GM21423 (cell line): ENCODE measurements around the gene BFSP1.
A peak's percentile ranks its signal among the peaks of the same experiment; 100 is the strongest.

Source experiments
- ATAC-seq: cut with Tn5 transposase; IDR thresholded peaks from one replicate; pipeline ENCODE4 v1.9.1; 2021; ENCODE audit warnings: mild to moderate bottlenecking, moderate library complexity; ENCODE audit not compliant: unreplicated experiment

BFSP1 gene

GRCh38 chr20:17524560-17524959 is 6.6 kb downstream of the BFSP1 start:
- no peak for ATAC-seq

- no peak for ATAC-seq
Measured at GRCh38 chr20:17523326-17523725, 7.9 kb downstream of the BFSP1 start.

- ATAC-seq = no peak
Measured at GRCh38 chr20:17522528-17522927, 8.7 kb downstream of the BFSP1 start.

- ATAC-seq = no peak
Measured at GRCh38 chr20:17520583-17520982, 10.6 kb downstream of the BFSP1 start.

GRCh38 chr20:17519606-17520285 is 11.4 kb downstream of the BFSP1 start:
- no peak for ATAC-seq

GRCh38 chr20:17518339-17519052 is 12.7 kb downstream of the BFSP1 start:
- no peak for ATAC-seq

GRCh38 chr20:17515053-17515452 is 16.1 kb downstream of the BFSP1 start:
- no peak for ATAC-seq

GRCh38 chr20:17513939-17514338 is 17.2 kb downstream of the BFSP1 start:
- ATAC-seq = no peak

- ATAC-seq = no peak
Measured at GRCh38 chr20:17511401-17511800, 19.8 kb downstream of the BFSP1 start.

- no peak for ATAC-seq
Measured at GRCh38 chr20:17510548-17510947, 20.6 kb downstream of the BFSP1 start.

GRCh38 chr20:17508756-17509155 is 22.4 kb downstream of the BFSP1 start:
- ATAC-seq = no peak

GRCh38 chr20:17507531-17507930 is 23.6 kb downstream of the BFSP1 start:
- no peak for ATAC-seq

- no peak for ATAC-seq
Measured at GRCh38 chr20:17507032-17507431, 24.1 kb downstream of the BFSP1 start.

GRCh38 chr20:17505636-17506517 is 25.3 kb downstream of the BFSP1 start:
- ATAC-seq = no peak

GRCh38 chr20:17504898-17505635 is 26.1 kb downstream of the BFSP1 start:
- peak; percentile 82 for ATAC-seq

- ATAC-seq = peak; percentile 5
Measured at GRCh38 chr20:17504066-17504897, 26.9 kb downstream of the BFSP1 start.

- no peak for ATAC-seq
Measured at GRCh38 chr20:17503301-17504065, 27.7 kb downstream of the BFSP1 start.

- no peak for ATAC-seq
Measured at GRCh38 chr20:17502105-17502504, 29.1 kb downstream of the BFSP1 start.

GRCh38 chr20:17501701-17502100 is 29.5 kb downstream of the BFSP1 start:
- no peak for ATAC-seq
